ENCODE data around the gene XKR7.

XKR7 gene

GRCh38 chr20:31945319-31945718 is 22.6 kb upstream of the XKR7 start:
- no peak for DNase-seq (ENCODE audit: low read depth)

- DNase-seq (ENCODE audit: low read depth) = no peak
These were observed 22.2 kb upstream of the XKR7 start for GRCh38 chr20:31945785-31946184.

GRCh38 chr20:31948008-31948407 is 19.9 kb upstream of the XKR7 start:
- no peak for DNase-seq (ENCODE audit: low read depth)

- DNase-seq (ENCODE audit: low read depth) = no peak
These were observed 17.9 kb upstream of the XKR7 start for GRCh38 chr20:31949877-31950646.

GRCh38 chr20:31951203-31951529 is 16.8 kb upstream of the XKR7 start:
- no peak for DNase-seq (ENCODE audit: low read depth)

GRCh38 chr20:31951530-31952453 is 16.2 kb upstream of the XKR7 start, which contains the start of gene PDRG1:
TSS of gene PDRG1 (minus strand) at chr20:31952046. CDS start at chr20:31951961, 85 bp downstream.
- peak; percentile 95 for DNase-seq (ENCODE audit: low read depth)

GRCh38 chr20:31953556-31954148 is 14.3 kb upstream of the XKR7 start:
- no peak for DNase-seq (ENCODE audit: low read depth)

- no peak for DNase-seq (ENCODE audit: low read depth)
These were observed 13.5 kb upstream of the XKR7 start for GRCh38 chr20:31954500-31954899.

- DNase-seq (ENCODE audit: low read depth) = no peak
These were observed 11.1 kb upstream of the XKR7 start for GRCh38 chr20:31956556-31957526.

GRCh38 chr20:31962761-31963160 is 5.2 kb upstream of the XKR7 start:
- DNase-seq (ENCODE audit: low read depth) = no peak

- DNase-seq (ENCODE audit: low read depth) = no peak
These were observed 4.1 kb upstream of the XKR7 start for GRCh38 chr20:31963889-31964288.

GRCh38 chr20:31966991-31967655 is 828 bp upstream of the XKR7 start:
- no peak for DNase-seq (ENCODE audit: low read depth)

- peak; percentile 74 for DNase-seq (ENCODE audit: low read depth)
These were observed 558 bp downstream of the XKR7 start for GRCh38 chr20:31968291-31969126.

- no peak for DNase-seq (ENCODE audit: low read depth)
These were observed 2.0 kb downstream of the XKR7 start for GRCh38 chr20:31969991-31970390.

GRCh38 chr20:31972471-31973021 is 4.6 kb downstream of the XKR7 start:
- no peak for DNase-seq (ENCODE audit: low read depth)

- DNase-seq (ENCODE audit: low read depth) = no peak
These were observed 6.3 kb downstream of the XKR7 start for GRCh38 chr20:31974296-31974695.

GRCh38 chr20:31974951-31975487 is 7.1 kb downstream of the XKR7 start:
- DNase-seq (ENCODE audit: low read depth) = no peak

GRCh38 chr20:31975874-31976273 is 7.9 kb downstream of the XKR7 start:
- no peak for DNase-seq (ENCODE audit: low read depth)

- DNase-seq (ENCODE audit: low read depth) = no peak
These were observed 9.1 kb downstream of the XKR7 start for GRCh38 chr20:31977080-31977479.
